AG10803 (cell line): ENCODE results near the gene NLRP9.

Experiments used
- DNase-seq: peaks from one replicate; pipeline ENCODE4 v3.0.0; 2010; ENCODE audit warnings: low read depth
- H3K4me3 ChIP-seq: 2 replicates; pipeline ENCODE4 v1.5.1; 2011; ENCODE audit warnings: mild to moderate bottlenecking, low read length, control low read depth
- CTCF ChIP-seq: conservative IDR thresholded peaks from 2 replicates; pipeline ENCODE4 v1.5.1; 2011; ENCODE audit warnings: mild to moderate bottlenecking, low read length, control low read depth, inconsistent platforms

The NLRP9 gene

GRCh38 chr19:55690769-55691545 lies 47.2 kb downstream of the NLRP9 start:
- no peak overlapping the region for H3K4me3 ChIP-seq

GRCh38 chr19:55690109-55690768 lies 48.0 kb downstream of the NLRP9 start:
- H3K4me3 ChIP-seq: no peak overlapping the region
- no peak for TF ChIP-seq CTCF
- no peak for DNase-seq

More at GRCh38 chr19:55690769-55691545, 47.2 kb downstream of the NLRP9 start:
- TF ChIP-seq CTCF: no peak
- no peak for DNase-seq

- DNase-seq: no peak
- H3K4me3 ChIP-seq: no peak overlapping the region
- no peak for TF ChIP-seq CTCF
Observed at GRCh38 chr19:55689411-55690108, 48.6 kb downstream of the NLRP9 start.

GRCh38 chr19:55688422-55689218 lies 49.6 kb downstream of the NLRP9 start:
- DNase-seq: no peak
- no peak for TF ChIP-seq CTCF
- H3K4me3 ChIP-seq: no peak overlapping the region

- TF ChIP-seq CTCF: no peak
- DNase-seq: no peak
- H3K4me3 ChIP-seq: no peak overlapping the region
Observed at GRCh38 chr19:55687281-55688201, 50.7 kb downstream of the NLRP9 start.
